Measurements from ENCODE around the gene RNASE4. TPM values are rescaled to one million over a fixed set of nuclear protein-coding genes. Genes with fewer than 3 reads are reported as not detected.
"Not testable (repeated sequence)": the region's sequence is repeated elsewhere in the genome, so short reads cannot be mapped to it uniquely, and the experiment has no call there.

The RNASE4 gene
- total and polyA plus RNA-seq, 3 donors from 2014 or later = 27.6 to 53.4 (median 27.7) TPM

- WGBS, 2 donors = 54 to 58% methylated on average over 4 of the region's 4 CpGs
- Histone ChIP-seq H3K4me3 (no peak overlapping the region), H3K9me3 (no peaks in the 10 kb centered on the region), H3K27me3 (no peaks in the 10 kb centered on the region), H3K36me3 (ENCODE audit: low read depth, missing control alignments) (no peaks in the 10 kb centered on the region), H3K27ac (peak overlapping the region in 1 of 2 donors; percentile 66), H3K4me1 (no peaks in the 10 kb centered on the region)
- intact Hi-C loops (cut with DNase I; ENCODE audit: low total_unique reads) = no loop called here
- peak; percentile 65 for DNase-seq
- TF ChIP-seq CTCF (IDR thresholded peaks at IDR 0.05) (no peak), POLR2A (IDR thresholded peaks at IDR 0.05) (no peak)
These were observed 30.4 kb downstream of the RNASE4 start for GRCh38 chr14:20714593-20715250.

GRCh38 chr14:20719777-20720176 is 35.4 kb downstream of the RNASE4 start:
- TF ChIP-seq POLR2A (IDR thresholded peaks at IDR 0.05) (no peak), CTCF (IDR thresholded peaks at IDR 0.05) (no peak)
- WGBS, 2 donors = 71 to 72% methylated on average over 4 of the region's 4 CpGs
- no peaks in the 10 kb centered on the region for H3K36me3 ChIP-seq (ENCODE audit: low read depth, missing control alignments)
- H3K4me3 ChIP-seq = no peak overlapping the region
- no peaks in the 10 kb centered on the region for H3K27me3 ChIP-seq
- no peak for DNase-seq
- H3K9me3 ChIP-seq = no peaks in the 10 kb centered on the region
- no peaks in the 10 kb centered on the region for H3K4me1 ChIP-seq
- intact Hi-C loops (cut with DNase I; ENCODE audit: low total_unique reads) = no loop called here
- no peak overlapping the region for H3K27ac ChIP-seq

- TF ChIP-seq POLR2A (IDR thresholded peaks at IDR 0.05) = no peak
- no peak for TF ChIP-seq CTCF (IDR thresholded peaks at IDR 0.05)
- no peaks in the 10 kb centered on the region for H3K36me3 ChIP-seq (ENCODE audit: low read depth, missing control alignments)
- WGBS, 2 donors = 82 to 86% methylated on average over 6 of the region's 6 CpGs
- no peak overlapping the region for H3K27ac ChIP-seq
- no peaks in the 10 kb centered on the region for H3K4me1 ChIP-seq
- no peak for DNase-seq
- no peak overlapping the region for H3K4me3 ChIP-seq
- no peaks in the 10 kb centered on the region for H3K27me3 ChIP-seq
- no peaks in the 10 kb centered on the region for H3K9me3 ChIP-seq
- intact Hi-C loops (cut with DNase I; ENCODE audit: low total_unique reads) = no loop called here
These were observed 36.4 kb downstream of the RNASE4 start for GRCh38 chr14:20720741-20721140.

- Histone ChIP-seq H3K36me3 (ENCODE audit: low read depth, missing control alignments) (no peaks in the 10 kb centered on the region), H3K9me3 (no peaks in the 10 kb centered on the region), H3K27me3 (no peaks in the 10 kb centered on the region), H3K27ac (no peak overlapping the region), H3K4me1 (no peaks in the 10 kb centered on the region), H3K4me3 (no peak overlapping the region)
- DNase-seq = no peak
- 87 to 91% methylated on average over 12 of the region's 12 CpGs for WGBS, 2 donors
- no peak for TF ChIP-seq CTCF (IDR thresholded peaks at IDR 0.05)
- TF ChIP-seq POLR2A (IDR thresholded peaks at IDR 0.05) = no peak
- intact Hi-C loops (cut with DNase I; ENCODE audit: low total_unique reads) = no loop called here
These were observed 37.7 kb downstream of the RNASE4 start for GRCh38 chr14:20722016-20722415.

GRCh38 chr14:20723488-20723887 is 39.1 kb downstream of the RNASE4 start:
- intact Hi-C loops (cut with DNase I; ENCODE audit: low total_unique reads) = no loop called here
- Histone ChIP-seq H3K9me3 (no peaks in the 10 kb centered on the region), H3K36me3 (ENCODE audit: low read depth, missing control alignments) (no peaks in the 10 kb centered on the region), H3K4me1 (no peaks in the 10 kb centered on the region), H3K27me3 (no peaks in the 10 kb centered on the region), H3K27ac (no peak overlapping the region), H3K4me3 (peak overlapping the region; percentile 18 to 29)
- 13 to 43% methylated on average over 10 to 28 of the region's 28 CpGs for WGBS, 2 donors
- no peak for DNase-seq
- no peak for TF ChIP-seq POLR2A (IDR thresholded peaks at IDR 0.05)
- TF ChIP-seq CTCF (IDR thresholded peaks at IDR 0.05) = no peak

GRCh38 chr14:20726121-20726520 is 41.8 kb downstream of the RNASE4 start:
- 68 to 78% methylated on average over 3 of the region's 3 CpGs for WGBS, 2 donors
- H3K27ac ChIP-seq; intact Hi-C loops (cut with DNase I; ENCODE audit: low total_unique reads): not testable (repeated sequence)

More at GRCh38 chr14:20726121-20726520, 41.8 kb downstream of the RNASE4 start:
- H3K4me1 ChIP-seq; DNase-seq; H3K36me3 ChIP-seq (ENCODE audit: low read depth, missing control alignments); H3K27me3 ChIP-seq; H3K9me3 ChIP-seq; H3K4me3 ChIP-seq: not testable (repeated sequence)
